HG03280 (cell line): ENCODE data around the gene RNPS1.
"Not testable (repeated sequence)": the region's sequence is repeated elsewhere in the genome, so short reads cannot be mapped to it uniquely, and the experiment has no call there.

Experiments
- ATAC-seq: cut with Tn5 transposase; IDR thresholded peaks from one replicate; pipeline ENCODE4 v1.9.1; 2021; ENCODE audit warnings: mild to moderate bottlenecking, moderate library complexity; ENCODE audit not compliant: unreplicated experiment

RNPS1 gene

GRCh38 chr16:2258530-2258929 is 9.4 kb downstream of the RNPS1 start:
- not testable (repeated sequence) for ATAC-seq

- ATAC-seq: no peak
Measured at GRCh38 chr16:2257726-2258125, 10.2 kb downstream of the RNPS1 start.

GRCh38 chr16:2256531-2257140 is 11.3 kb downstream of the RNPS1 start:
- ATAC-seq: no peak

DNA sequence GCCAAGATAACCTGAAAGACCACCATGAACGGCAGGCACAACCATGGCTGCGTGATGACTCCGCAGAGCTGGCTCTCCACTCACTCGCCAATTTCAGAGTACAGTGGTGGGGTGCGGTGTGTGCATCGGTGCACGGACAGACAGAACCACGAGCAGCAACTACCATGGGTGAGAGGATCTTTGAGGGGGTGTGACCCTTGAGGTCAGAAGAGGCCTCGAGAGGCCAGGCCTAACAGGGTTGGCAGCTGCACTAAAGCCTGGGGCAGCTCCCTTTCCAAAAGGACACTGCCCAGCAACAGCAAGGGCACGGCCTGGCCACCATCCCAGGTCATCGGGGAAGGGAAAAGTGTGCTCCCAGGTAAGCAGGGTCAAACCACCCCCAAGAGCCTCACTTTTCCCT is 14.6 kb downstream of the RNPS1 start:
- no peak for ATAC-seq

DNA sequence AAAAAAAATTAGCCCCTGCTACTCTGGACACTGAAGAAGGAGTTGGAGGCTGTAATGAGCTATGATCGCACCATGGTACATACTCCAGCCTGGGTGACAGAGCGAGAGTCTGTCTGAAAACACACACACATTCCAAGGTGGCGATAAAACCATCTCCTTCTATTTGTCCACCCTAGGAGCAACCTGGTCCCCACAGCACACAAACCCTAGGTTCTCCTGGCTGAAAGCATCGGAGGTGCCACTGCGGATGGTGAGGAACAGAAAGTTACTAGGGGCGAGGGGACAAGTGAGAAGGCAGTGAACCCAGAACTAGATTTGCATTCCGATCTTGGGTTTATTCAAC is 15.1 kb downstream of the RNPS1 start:
- ATAC-seq: no peak

DNA sequence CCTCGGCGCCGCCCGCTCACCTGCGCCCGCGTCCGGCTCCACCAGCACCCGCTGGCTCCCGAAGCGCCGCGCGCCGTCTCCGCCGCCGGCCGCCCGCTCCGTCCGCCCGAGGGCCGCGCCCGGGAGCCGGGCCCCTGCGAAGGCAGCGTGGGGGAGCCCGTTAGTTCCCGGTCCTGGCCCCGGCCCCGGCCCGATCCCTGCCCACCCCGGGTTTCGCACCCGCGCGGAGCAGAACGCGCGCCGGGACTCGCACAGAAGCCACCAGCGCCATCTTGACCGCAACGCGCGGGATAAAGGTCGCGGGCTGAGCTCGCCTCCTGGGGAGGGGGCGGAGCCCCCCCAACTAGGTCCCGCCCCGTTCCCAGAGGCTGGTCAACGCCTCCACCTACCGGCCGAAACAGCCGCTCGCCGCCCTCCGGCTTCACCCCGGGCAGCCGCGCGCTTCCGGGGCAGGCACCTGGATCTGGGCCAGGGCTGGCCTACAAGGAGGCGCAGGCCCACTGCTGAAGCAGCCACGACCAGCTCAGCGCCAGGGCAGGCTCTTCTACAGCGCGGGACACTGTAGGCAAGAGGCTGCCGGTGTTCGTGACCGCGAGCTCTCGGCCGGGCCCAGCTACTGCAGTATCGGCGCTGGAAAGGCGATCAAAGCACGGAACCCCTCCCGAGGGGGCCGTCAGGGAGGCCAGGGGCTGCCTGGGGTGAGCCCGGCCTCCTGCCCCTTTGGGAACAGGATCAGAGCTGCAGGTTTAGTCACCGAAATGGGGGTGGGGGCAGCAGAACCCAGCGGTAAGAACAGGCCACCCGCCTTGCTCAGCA is 16.4 kb downstream of the RNPS1 start, which contains the start of gene ECI1:
TSS of gene ECI1 (minus strand) at position 292 of the 816 bp plus-strand sequence. CDS start at position 271, 21 bp downstream.
- ATAC-seq: peak; percentile 90

GRCh38 chr16:2250652-2251295 is 17.2 kb downstream of the RNPS1 start:
- ATAC-seq: no peak

GRCh38 chr16:2246301-2246885 is 21.5 kb downstream of the RNPS1 start:
- ATAC-seq: no peak

- ATAC-seq: no peak
Measured at GRCh38 chr16:2244926-2245795, 22.8 kb downstream of the RNPS1 start.

DNA sequence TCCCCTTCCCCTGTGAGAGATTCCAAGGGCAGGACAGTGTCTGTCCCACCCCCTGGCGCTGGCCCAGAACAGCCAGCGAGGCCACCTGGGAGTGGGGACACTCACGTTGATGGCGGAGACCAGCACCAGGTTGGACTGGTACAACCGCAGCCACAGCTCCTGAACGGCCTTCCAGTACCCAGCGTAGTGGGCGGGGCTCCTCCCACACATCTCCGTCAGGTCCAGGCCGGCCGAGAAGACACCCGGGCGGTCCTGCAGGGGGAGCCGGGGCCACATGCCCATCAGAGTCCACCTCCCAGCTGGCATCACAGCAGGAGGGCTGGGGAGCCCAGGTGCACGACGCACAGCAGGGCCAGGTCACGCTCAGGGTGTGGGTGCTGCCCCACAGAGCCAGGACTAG is 23.6 kb downstream of the RNPS1 start:
- ATAC-seq: no peak

DNA sequence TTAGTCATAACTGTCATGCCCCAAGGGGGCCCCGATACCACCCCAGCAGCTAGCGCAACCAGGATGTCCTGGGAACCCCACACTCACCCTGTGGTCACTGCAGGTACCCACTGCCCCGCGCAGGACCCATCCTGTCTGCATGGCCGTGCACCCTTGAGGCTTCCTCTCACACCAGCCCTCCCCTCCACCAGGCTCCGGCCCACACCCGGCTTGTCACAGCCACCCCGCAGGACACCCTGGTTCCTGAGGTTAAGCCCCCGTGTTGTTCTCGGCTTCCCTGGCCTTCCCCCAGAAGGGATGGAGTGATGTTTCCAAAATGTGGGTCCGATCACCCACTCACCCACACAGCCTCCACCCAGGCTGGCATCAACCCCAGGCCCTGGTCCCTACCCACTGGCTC is 24.1 kb downstream of the RNPS1 start:
- ATAC-seq: no peak

DNA sequence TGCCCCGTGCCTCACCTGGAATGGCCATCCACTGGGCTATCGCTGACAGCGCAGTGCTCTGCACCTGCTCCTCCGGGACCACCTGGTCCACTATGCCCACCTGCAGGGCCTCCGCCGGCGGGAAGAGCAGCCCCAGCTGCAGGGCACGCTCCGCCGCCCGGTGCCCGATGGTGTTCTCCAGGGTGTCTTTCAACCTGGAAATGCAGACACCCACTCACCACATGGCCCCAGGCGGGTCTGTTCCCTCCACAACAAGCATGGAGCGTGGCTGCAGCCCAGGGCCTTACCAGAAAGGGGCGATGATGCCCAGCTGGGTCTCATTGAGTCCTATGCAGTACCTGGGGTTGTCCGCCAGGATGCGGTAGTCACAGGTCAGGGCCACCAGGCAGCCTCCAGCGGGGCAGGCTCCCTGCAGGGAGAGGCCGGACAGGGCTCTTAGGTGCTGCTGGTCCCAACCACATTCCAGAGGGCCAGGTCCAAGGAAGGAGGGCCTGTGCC is 24.8 kb downstream of the RNPS1 start:
- ATAC-seq: no peak

GRCh38 chr16:2242598-2242997 is 25.3 kb downstream of the RNPS1 start:
- ATAC-seq: no peak

DNA sequence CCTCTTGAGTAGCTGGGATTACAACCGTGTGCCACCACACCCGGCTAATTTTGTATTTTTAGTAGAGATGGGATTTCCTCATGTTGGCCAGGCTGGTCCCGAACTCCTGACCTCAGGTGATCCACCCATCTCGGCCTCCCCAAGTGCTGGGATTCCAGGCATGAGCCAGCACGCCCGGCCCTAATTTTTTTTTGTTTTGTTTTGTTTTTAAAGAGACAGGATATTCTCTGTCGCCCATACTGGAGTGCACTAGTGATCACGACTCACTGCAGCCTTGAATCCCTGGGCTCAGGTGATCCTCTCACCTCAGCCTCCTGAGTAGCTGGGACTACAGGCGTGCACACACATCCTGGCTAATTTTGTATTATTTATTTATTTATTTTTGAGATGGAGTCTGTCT is 27.6 kb downstream of the RNPS1 start:
- not testable (repeated sequence) for ATAC-seq

DNA sequence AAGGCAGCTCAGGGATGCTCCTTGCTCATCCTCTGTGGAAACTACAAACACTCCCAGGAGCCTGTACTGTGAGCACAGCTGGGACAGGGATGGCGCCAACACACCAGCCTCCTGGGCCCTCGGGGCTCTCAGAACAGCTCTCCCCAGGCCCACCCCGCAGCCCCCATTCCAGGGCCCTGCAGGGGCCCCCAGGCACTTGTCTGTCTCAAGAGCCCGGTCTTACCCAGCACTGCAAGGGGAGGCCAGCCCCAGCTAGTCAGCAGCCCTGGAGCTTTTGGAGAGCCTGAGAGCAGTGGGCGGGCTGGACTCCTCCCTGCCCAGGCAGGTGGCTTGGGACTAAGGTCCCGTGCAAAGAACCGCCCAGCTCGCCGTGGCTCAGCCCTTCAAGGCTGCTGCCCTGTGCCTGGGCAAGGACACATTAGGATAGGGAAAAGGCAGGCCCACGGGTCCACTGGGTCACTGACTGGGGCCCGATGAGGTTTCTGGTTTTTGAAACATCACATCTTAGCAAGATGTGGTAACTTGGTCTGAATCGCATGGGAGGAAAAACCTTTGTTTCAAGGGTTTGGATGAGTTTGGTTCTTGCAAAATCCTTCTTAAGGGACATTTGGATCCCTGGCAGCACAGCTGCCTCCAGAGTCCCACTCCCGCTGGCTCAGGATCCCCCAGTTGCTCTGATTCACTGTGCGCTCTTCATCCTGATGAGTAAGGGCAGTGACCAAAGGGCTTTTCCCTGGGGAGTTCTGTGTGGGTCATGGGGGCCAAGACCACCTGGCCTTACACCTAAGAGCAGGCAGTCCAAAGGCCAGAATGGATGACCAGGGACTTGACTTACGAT is 28.9 kb downstream of the RNPS1 start:
- no peak for ATAC-seq

- no peak for ATAC-seq
Measured at GRCh38 chr16:2238150-2238837, 29.6 kb downstream of the RNPS1 start.

DNA sequence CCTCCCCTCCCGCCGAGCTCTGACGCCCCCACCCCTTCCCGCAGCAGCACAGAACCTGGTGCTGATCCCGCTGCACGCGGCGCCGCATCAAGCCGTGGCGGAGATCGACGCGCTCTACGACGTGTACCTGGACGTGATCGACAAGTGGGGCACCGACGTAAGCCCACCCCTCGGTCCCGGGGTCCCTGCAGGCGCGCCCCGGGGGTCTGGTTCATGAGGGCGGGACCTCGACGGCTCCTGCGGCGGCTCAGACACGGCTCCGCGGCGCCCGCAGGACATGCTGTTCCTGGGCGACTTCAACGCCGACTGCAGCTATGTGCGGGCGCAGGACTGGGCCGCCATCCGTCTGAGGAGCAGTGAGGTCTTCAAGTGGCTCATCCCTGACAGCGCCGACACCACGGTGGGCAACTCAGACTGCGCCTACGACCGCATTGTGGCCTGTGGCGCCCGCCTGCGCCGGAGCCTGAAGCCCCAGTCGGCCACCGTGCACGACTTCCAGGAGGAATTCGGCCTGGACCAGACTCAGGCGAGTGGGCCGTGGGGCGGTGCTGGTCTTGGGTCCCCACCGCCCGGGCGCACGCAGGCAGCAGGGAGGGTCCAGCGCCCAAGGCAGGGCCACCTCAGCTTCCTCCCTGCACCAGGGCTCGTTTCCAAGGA is 30.3 kb downstream of the RNPS1 start:
- ATAC-seq: no peak

DNA sequence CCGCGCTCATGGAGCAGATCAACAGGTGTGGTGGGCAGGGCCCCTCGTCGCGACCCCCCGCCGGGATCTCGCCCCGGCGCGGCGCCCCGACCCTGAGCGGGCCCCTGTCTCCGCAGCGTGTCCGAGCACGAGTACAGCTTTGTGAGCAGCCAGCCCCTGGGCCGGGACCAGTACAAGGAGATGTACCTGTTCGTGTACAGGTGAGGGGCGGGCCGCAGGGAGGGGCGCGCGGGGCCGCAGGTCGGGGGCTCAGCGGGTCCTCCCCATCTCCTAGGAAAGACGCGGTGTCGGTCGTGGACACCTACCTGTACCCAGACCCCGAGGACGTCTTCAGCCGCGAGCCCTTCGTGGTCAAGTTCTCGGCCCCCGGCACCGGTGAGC is 30.8 kb downstream of the RNPS1 start:
- ATAC-seq: no peak
